GM12878 (cell line): ENCODE results near the gene MXRA7. TPM values are rescaled to one million over a fixed set of nuclear protein-coding genes. Genes with fewer than 3 reads are reported as not detected.
A peak's percentile ranks its signal among the peaks of the same experiment; 100 is the strongest.

Source experiments
- BHLHE40 ChIP-seq, 2 experiments: fragments of 450-650 bp in 1 of 2; IDR thresholded peaks; 2 replicates each; pipeline ENCODE4 v1.6.1; 2011 to 2017; ENCODE audit warnings: low read depth in 2 of 2, borderline replicate concordance in 1 of 2, improper control_type of control experiment in 1 of 2, low read length in 1 of 2, mild to moderate bottlenecking in 1 of 2
- EGR1 ChIP-seq, 2 experiments: IDR thresholded peaks; 1 replicate in 1 of 2; 2 replicates in 1 of 2; pipeline ENCODE4 v1.6.1; 2011 to 2012; ENCODE audit warnings: low read depth in 2 of 2, low read length in 2 of 2, borderline replicate concordance in 1 of 2, mild to moderate bottlenecking in 1 of 2, moderate library complexity in 1 of 2
- HDGF ChIP-seq: fragments of 450-650 bp; IDR thresholded peaks from 2 replicates; pipeline ENCODE4 v1.6.1; 2016; ENCODE audit warnings: antibody characterized with exemption
- MTA3 ChIP-seq: IDR thresholded peaks from 2 replicates; pipeline ENCODE4 v1.6.1; 2012; ENCODE audit warnings: low read length, inconsistent platforms, borderline replicate concordance
- MYB ChIP-seq: fragments of 150-350 bp; IDR thresholded peaks from 2 replicates; pipeline ENCODE4 v1.6.1; 2014; ENCODE audit warnings: mild to moderate bottlenecking, low read depth, low read length, borderline replicate concordance
- NR2F1 ChIP-seq: fragments of 450-650 bp; conservative IDR thresholded peaks from 2 replicates; pipeline ENCODE4 v1.6.1; 2017; ENCODE audit warnings: mild to moderate bottlenecking
- NRF1 ChIP-seq: conservative IDR thresholded peaks from 2 replicates; pipeline ENCODE4 v1.6.1; 2011; ENCODE audit warnings: mild to moderate bottlenecking, low read depth, low read length, improper control_type of control experiment
- SP1 ChIP-seq: IDR thresholded peaks from one replicate; pipeline ENCODE4 v1.6.1; 2011; ENCODE audit warnings: low read depth, low read length
- TARDBP ChIP-seq: IDR thresholded peaks from 2 replicates; pipeline ENCODE4 v1.6.1; 2016; ENCODE audit warnings: borderline replicate concordance
- TCF12 ChIP-seq: IDR thresholded peaks from 2 replicates; pipeline ENCODE4 v1.6.1; 2011; ENCODE audit warnings: low read depth, mild to moderate bottlenecking, low read length
- TCF7 ChIP-seq: IDR thresholded peaks from 2 replicates; pipeline ENCODE4 v1.6.1; 2014; ENCODE audit warnings: antibody characterized with exemption, borderline replicate concordance
- ZZZ3 ChIP-seq: IDR thresholded peaks from 2 replicates; pipeline ENCODE4 v1.6.1; 2011; ENCODE audit warnings: low read depth; ENCODE audit not compliant: control insufficient read depth, insufficient read length
- polyA plus RNA-seq, 11 experiments: library from polyadenylated mRNA; depleted of rRNA in 4 of 11; unstranded in 6 of 11; stranded (reverse) in 5 of 11; fragments of >200 nt; fragmentation: Nextera tagmentation in 4 of 11; fragmentation: Illumina TruSeq in 1 of 11; extraction: Ambion mirVana in 4 of 11; extraction: Trizol in 1 of 11; gene quantifications; 1 replicate in 1 of 11; 2 replicates in 10 of 11; pipeline versions ENCODE4 v1.2.1 to v1.2.3, GENCODE V29; 2011 to 2016; ENCODE audit warnings: inconsistent platforms in 2 of 11, missing spikeins in 2 of 11, low read depth in 1 of 11
- total RNA-seq, 4 experiments: library from RNA; depleted of rRNA in 3 of 4; stranded (reverse); fragments of >200 nt in 3 of 4; fragmentation: Illumina TruSeq in 1 of 4; extraction: Trizol in 1 of 4; gene quantifications; 2 replicates each; pipeline versions ENCODE4 v1.2.1 to v1.2.3, GENCODE V29; 2013 to 2021
- TF ChIP-seq, protein P1 (sequence below): fragments of 450-650 bp; IDR thresholded peaks from 2 replicates; pipeline ENCODE4 v1.6.1; 2017; ENCODE audit warnings: mild to moderate bottlenecking, moderate library complexity
- TF ChIP-seq, protein P2 (sequence below): fragments of 450-650 bp; IDR thresholded peaks from 2 replicates; pipeline ENCODE4 v1.6.1; 2017; ENCODE audit warnings: mild to moderate bottlenecking, moderate library complexity
- TF ChIP-seq, protein P3 (sequence below): IDR thresholded peaks from 2 replicates; pipeline ENCODE4 v1.6.1; 2011; ENCODE audit warnings: mild to moderate bottlenecking, low read depth, low read length, moderate library complexity; ENCODE audit not compliant: insufficient replicate concordance
- TF ChIP-seq, protein P4 (sequence below): fragments of 450-650 bp; IDR thresholded peaks from 2 replicates; pipeline ENCODE4 v1.6.1; 2017; ENCODE audit warnings: mild to moderate bottlenecking

MXRA7 gene
- total and polyA plus RNA-seq, 10 of the 15 experiments (the other 5 are each of a cell fraction or from before 2014, with no cell fraction given) = 0.03 to 2.0 (median 0.33) TPM

DNA sequence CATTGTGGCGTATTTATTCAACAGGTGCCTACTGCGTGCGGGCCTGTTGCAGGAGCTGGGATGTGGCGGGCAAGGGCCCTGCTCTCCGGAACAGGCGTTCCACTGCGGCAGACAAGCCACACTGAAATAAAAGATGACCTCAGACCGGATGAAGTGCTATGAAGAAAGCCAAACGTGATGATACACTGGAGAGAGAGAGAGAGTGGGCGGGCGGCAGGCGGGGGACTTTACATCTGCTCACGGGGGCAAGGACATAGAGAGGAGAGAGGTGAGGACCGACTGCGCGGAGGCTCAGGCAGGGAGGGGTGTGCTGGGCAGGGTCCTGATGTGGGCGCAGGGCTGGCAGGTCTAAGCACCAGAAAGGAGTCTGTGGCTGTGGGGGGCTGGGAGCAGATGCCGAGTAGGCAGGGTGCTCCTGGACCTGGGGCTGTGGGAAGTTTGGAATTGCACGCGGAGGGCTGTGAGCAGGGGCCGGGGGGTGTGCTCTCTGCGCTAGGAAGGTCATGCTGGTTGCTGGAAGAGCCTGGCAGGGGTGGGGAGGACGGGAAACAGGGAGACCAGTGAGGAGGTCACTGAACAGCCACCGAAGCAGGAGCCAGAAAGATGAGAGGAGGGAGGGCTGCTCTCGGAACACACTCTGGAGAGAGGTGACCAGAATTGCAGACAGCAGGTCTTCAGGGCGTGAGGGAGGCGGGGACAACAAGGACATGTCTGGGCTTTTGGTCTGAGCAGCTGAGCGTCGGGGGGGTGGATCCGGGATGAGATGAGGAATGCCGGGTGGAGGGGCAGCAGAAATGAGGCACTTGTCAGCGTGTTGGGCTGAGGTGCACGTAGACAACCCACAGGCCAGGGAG lies 9.9 kb downstream of the MXRA7 start (continued):
- TF ChIP-seq, protein P1, sequence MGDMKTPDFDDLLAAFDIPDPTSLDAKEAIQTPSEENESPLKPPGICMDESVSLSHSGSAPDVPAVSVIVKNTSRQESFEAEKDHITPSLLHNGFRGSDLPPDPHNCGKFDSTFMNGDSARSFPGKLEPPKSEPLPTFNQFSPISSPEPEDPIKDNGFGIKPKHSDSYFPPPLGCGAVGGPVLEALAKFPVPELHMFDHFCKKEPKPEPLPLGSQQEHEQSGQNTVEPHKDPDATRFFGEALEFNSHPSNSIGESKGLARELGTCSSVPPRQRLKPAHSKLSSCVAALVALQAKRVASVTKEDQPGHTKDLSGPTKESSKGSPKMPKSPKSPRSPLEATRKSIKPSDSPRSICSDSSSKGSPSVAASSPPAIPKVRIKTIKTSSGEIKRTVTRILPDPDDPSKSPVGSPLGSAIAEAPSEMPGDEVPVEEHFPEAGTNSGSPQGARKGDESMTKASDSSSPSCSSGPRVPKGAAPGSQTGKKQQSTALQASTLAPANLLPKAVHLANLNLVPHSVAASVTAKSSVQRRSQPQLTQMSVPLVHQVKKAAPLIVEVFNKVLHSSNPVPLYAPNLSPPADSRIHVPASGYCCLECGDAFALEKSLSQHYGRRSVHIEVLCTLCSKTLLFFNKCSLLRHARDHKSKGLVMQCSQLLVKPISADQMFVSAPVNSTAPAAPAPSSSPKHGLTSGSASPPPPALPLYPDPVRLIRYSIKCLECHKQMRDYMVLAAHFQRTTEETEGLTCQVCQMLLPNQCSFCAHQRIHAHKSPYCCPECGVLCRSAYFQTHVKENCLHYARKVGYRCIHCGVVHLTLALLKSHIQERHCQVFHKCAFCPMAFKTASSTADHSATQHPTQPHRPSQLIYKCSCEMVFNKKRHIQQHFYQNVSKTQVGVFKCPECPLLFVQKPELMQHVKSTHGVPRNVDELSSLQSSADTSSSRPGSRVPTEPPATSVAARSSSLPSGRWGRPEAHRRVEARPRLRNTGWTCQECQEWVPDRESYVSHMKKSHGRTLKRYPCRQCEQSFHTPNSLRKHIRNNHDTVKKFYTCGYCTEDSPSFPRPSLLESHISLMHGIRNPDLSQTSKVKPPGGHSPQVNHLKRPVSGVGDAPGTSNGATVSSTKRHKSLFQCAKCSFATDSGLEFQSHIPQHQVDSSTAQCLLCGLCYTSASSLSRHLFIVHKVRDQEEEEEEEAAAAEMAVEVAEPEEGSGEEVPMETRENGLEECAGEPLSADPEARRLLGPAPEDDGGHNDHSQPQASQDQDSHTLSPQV = no peak
- TF ChIP-seq TCF7 = no peak
- TF ChIP-seq NRF1 = no peak
- no peak for TF ChIP-seq TARDBP
- no peak for TF ChIP-seq ZZZ3
- TF ChIP-seq NR2F1 = no peak
- TF ChIP-seq EGR1 (IDR thresholded peaks at IDR 0.05; ENCODE audit: borderline replicate concordance in 1 of 2, low read depth in 2 of 2, low read length in 2 of 2) = peak in 1 of 2 experiments; percentile 36; a peak in 1 of 3 replicates
- no peak for TF ChIP-seq HDGF
- peak in 1 of 2 experiments; percentile 35; a peak in 1 of 4 replicates for TF ChIP-seq BHLHE40 (IDR thresholded peaks at IDR 0.05; ENCODE audit: borderline replicate concordance in 1 of 2, low read depth in 2 of 2, low read length in 1 of 2)
- TF ChIP-seq, protein P2, sequence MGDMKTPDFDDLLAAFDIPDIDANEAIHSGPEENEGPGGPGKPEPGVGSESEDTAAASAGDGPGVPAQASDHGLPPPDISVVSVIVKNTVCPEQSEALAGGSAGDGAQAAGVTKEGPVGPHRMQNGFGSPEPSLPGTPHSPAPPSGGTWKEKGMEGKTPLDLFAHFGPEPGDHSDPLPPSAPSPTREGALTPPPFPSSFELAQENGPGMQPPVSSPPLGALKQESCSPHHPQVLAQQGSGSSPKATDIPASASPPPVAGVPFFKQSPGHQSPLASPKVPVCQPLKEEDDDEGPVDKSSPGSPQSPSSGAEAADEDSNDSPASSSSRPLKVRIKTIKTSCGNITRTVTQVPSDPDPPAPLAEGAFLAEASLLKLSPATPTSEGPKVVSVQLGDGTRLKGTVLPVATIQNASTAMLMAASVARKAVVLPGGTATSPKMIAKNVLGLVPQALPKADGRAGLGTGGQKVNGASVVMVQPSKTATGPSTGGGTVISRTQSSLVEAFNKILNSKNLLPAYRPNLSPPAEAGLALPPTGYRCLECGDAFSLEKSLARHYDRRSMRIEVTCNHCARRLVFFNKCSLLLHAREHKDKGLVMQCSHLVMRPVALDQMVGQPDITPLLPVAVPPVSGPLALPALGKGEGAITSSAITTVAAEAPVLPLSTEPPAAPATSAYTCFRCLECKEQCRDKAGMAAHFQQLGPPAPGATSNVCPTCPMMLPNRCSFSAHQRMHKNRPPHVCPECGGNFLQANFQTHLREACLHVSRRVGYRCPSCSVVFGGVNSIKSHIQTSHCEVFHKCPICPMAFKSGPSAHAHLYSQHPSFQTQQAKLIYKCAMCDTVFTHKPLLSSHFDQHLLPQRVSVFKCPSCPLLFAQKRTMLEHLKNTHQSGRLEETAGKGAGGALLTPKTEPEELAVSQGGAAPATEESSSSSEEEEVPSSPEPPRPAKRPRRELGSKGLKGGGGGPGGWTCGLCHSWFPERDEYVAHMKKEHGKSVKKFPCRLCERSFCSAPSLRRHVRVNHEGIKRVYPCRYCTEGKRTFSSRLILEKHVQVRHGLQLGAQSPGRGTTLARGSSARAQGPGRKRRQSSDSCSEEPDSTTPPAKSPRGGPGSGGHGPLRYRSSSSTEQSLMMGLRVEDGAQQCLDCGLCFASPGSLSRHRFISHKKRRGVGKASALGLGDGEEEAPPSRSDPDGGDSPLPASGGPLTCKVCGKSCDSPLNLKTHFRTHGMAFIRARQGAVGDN = no peak
- TF ChIP-seq, protein P3, sequence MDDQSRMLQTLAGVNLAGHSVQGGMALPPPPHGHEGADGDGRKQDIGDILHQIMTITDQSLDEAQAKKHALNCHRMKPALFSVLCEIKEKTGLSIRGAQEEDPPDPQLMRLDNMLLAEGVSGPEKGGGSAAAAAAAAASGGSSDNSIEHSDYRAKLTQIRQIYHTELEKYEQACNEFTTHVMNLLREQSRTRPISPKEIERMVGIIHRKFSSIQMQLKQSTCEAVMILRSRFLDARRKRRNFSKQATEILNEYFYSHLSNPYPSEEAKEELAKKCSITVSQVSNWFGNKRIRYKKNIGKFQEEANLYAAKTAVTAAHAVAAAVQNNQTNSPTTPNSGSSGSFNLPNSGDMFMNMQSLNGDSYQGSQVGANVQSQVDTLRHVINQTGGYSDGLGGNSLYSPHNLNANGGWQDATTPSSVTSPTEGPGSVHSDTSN = no peak
- TF ChIP-seq MYB = no peak
- TF ChIP-seq, protein P4, sequence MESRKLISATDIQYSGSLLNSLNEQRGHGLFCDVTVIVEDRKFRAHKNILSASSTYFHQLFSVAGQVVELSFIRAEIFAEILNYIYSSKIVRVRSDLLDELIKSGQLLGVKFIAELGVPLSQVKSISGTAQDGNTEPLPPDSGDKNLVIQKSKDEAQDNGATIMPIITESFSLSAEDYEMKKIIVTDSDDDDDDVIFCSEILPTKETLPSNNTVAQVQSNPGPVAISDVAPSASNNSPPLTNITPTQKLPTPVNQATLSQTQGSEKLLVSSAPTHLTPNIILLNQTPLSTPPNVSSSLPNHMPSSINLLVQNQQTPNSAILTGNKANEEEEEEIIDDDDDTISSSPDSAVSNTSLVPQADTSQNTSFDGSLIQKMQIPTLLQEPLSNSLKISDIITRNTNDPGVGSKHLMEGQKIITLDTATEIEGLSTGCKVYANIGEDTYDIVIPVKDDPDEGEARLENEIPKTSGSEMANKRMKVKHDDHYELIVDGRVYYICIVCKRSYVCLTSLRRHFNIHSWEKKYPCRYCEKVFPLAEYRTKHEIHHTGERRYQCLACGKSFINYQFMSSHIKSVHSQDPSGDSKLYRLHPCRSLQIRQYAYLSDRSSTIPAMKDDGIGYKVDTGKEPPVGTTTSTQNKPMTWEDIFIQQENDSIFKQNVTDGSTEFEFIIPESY = no peak
- TF ChIP-seq TCF12 = no peak
- TF ChIP-seq MTA3 = no peak
- TF ChIP-seq SP1 = no peak
